Nephron progenitor cell (in vitro differentiated cells): ENCODE measurements around the gene GNAT3.

Experiments used
- DNase-seq: peaks from one replicate; pipeline ENCODE4 v3.0.0; 2021
- H3K27ac Mint-ChIP-seq: 2 replicates; pipeline ENCODE4 v1.8.0; 2021; ENCODE audit warnings: mild to moderate bottlenecking, moderate library complexity, mixed read lengths
- H3K27me3 Mint-ChIP-seq: 2 replicates; pipeline ENCODE4 v1.8.0; 2021; ENCODE audit warnings: mild to moderate bottlenecking, low read depth, mixed read lengths; ENCODE audit not compliant: poor library complexity
- H3K36me3 Mint-ChIP-seq: 2 replicates; pipeline ENCODE4 v1.8.0; 2021; ENCODE audit warnings: low read depth, mixed read lengths
- H3K4me1 Mint-ChIP-seq: 2 replicates; pipeline ENCODE4 v1.8.0; 2021; ENCODE audit warnings: mixed read lengths
- H3K4me3 Mint-ChIP-seq: 2 replicates; pipeline ENCODE4 v1.8.0; 2021; ENCODE audit warnings: mild to moderate bottlenecking, moderate library complexity, mixed read lengths
- H3K9me3 Mint-ChIP-seq: 2 replicates; pipeline ENCODE4 v1.8.0; 2021; ENCODE audit warnings: mild to moderate bottlenecking, moderate library complexity, mixed read lengths
- CTCF ChIP-seq: fragments of 200-600 bp; sonication (generic); IDR thresholded peaks from 2 replicates; pipeline ENCODE4 v1.5.0; 2021; ENCODE audit warnings: antibody characterized with exemption

The GNAT3 gene

GRCh38 chr7:80529362-80529761 lies 17.5 kb upstream of the GNAT3 start:
- Mint-ChIP-seq H3K4me1 (no peaks in the 10 kb centered on the region), H3K27ac (no peak overlapping the region), H3K4me3 (no peak overlapping the region), H3K27me3 (peaks cover 5% of the 10 kb centered on the region), H3K9me3 (peaks cover 7% of the 10 kb centered on the region), H3K36me3 (no peaks in the 10 kb centered on the region)
- no peak for DNase-seq
- no peak for TF ChIP-seq CTCF

GRCh38 chr7:80528689-80529088 lies 16.8 kb upstream of the GNAT3 start:
- Mint-ChIP-seq H3K9me3 (peaks cover 7% of the 10 kb centered on the region), H3K27ac (no peak overlapping the region), H3K27me3 (peaks cover 5% of the 10 kb centered on the region), H3K4me3 (no peak overlapping the region), H3K4me1 (peaks cover 4% of the 10 kb centered on the region), H3K36me3 (no peaks in the 10 kb centered on the region)
- DNase-seq: no peak
- no peak for TF ChIP-seq CTCF

DNA sequence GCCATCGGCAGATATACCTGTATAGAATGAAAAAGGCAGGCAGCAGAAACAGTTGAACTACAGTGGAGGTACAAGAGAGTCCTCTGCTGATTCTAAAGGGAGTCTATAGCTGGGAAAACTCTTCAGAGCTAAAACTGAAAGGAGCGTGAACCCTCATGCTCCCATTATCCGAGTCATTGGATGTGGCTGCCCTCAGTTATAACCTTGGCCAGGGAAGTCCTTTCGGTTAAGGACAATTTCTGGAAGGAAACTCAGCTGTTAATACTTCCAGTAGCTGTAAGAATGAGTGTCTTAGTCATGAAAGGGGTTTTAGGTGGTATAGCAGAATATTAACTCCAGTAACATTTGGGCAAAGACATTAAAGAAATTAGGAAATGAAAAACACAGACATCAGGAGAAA lies 14.6 kb upstream of the GNAT3 start:
- no peak overlapping the region for H3K27ac Mint-ChIP-seq
- H3K4me1 Mint-ChIP-seq: peaks cover 8% of the 10 kb centered on the region
- DNase-seq: no peak
- peaks cover 5% of the 10 kb centered on the region for H3K27me3 Mint-ChIP-seq
- no peaks in the 10 kb centered on the region for H3K9me3 Mint-ChIP-seq
- H3K36me3 Mint-ChIP-seq: no peaks in the 10 kb centered on the region
- H3K4me3 Mint-ChIP-seq: no peak overlapping the region
- TF ChIP-seq CTCF: no peak

GRCh38 chr7:80524693-80525092 lies 12.8 kb upstream of the GNAT3 start:
- no peak for DNase-seq
- TF ChIP-seq CTCF: no peak
- peaks cover 5% of the 10 kb centered on the region for H3K27me3 Mint-ChIP-seq
- no peaks in the 10 kb centered on the region for H3K36me3 Mint-ChIP-seq
- no peaks in the 10 kb centered on the region for H3K9me3 Mint-ChIP-seq
- peak overlapping the region; percentile 65 for H3K27ac Mint-ChIP-seq
- peaks cover 8% of the 10 kb centered on the region for H3K4me1 Mint-ChIP-seq
- no peak overlapping the region for H3K4me3 Mint-ChIP-seq

DNA sequence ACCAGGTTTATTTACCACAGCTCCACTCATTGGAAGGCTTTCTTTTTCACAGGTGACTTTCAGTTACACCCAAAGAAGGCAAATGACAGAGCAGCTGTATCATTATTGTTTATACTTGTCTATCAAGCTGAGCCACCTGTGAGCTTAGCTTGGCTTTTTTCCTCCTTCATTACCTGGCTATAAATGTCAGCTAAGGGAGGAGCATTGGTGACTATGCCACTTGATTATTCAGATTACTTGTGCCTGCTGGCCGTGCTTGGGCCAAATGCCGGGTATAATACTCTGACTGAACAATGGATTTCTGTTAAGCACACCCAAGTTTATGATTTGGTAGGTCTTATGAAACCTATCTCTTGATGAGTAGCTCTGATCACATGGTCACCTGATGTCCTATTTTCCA lies 9.9 kb upstream of the GNAT3 start:
- no peaks in the 10 kb centered on the region for H3K36me3 Mint-ChIP-seq
- H3K4me1 Mint-ChIP-seq: peaks cover 13% of the 10 kb centered on the region
- H3K4me3 Mint-ChIP-seq: no peak overlapping the region
- H3K27me3 Mint-ChIP-seq: peaks cover 5% of the 10 kb centered on the region
- no peak for TF ChIP-seq CTCF
- no peak for DNase-seq
- no peak overlapping the region for H3K27ac Mint-ChIP-seq
- H3K9me3 Mint-ChIP-seq: no peaks in the 10 kb centered on the region

DNA sequence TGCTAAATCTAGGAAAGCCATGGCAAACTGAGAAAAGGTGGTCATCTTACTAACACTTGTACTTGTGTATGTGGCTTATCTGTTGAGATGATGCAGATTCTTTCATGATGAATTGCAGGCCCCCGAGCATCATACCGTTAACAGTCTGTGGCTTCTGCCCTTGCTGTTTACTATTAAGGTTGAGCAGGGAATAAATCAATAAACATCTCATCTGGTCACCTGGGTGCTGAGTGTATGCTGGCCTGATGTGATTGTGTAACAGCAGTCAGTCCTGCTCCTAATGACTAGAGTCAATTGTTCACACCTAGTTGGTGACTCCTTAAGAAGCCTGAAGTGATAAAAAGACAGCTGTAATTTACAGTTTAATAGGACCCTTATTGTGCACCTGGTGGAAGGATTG lies 8.3 kb upstream of the GNAT3 start:
- peaks cover 13% of the 10 kb centered on the region for H3K4me1 Mint-ChIP-seq
- no peak for DNase-seq
- H3K4me3 Mint-ChIP-seq: no peak overlapping the region
- no peak for TF ChIP-seq CTCF
- H3K27me3 Mint-ChIP-seq: peaks cover 4% of the 10 kb centered on the region
- H3K9me3 Mint-ChIP-seq: no peaks in the 10 kb centered on the region
- H3K27ac Mint-ChIP-seq: no peak overlapping the region
- no peaks in the 10 kb centered on the region for H3K36me3 Mint-ChIP-seq
